HCT116 (cell line): ENCODE results near the gene LDLRAD4. TPM values are rescaled to one million over a fixed set of nuclear protein-coding genes. Genes with fewer than 3 reads are reported as not detected.

Experiments used
- ATAC-seq: fragments of 200-7000 bp; cut with Tn5 transposase; 2 replicates; pipeline ENCODE4 v1.9.1; 2020; ENCODE audit warnings: mild to moderate bottlenecking, moderate library complexity
- BruUV-seq: library from RNA; stranded (reverse); fragments of 400-500 nt; replicated peaks from 2 replicates; lab custom pipeline; 2021; lab: Mats Ljungman, UMichigan
- CTCF ChIA-PET: fragments of 300-600 bp; sonication (Branson Sonifier 250); formaldehyde crosslinking; loops from one replicate; lab custom pipeline; 2021; ENCODE audit warnings: antibody characterized with exemption; lab: Charles Lee
- POLR2A ChIA-PET: fragments of 300-600, 350-600 bp; sonication (Branson Sonifier 250); formaldehyde crosslinking; loops from one replicate; lab custom pipeline; 2021; ENCODE audit warnings: antibody characterized with exemption; lab: Charles Lee
- RAD21 ChIA-PET, 2 experiments: fragments of 300-600 bp; sonication (Branson Sonifier 250); formaldehyde crosslinking; loops; one replicate each; lab custom pipeline; 2023; ENCODE audit warnings: low total read pairs in 2 of 2; ENCODE audit not compliant: uncharacterized antibody in 2 of 2, unreplicated experiment in 2 of 2, low non-redundant PET in 1 of 2; lab: Charles Lee
- DNase-seq: peaks from one replicate; pipeline ENCODE4 v3.0.0-alpha.2; 2010; ENCODE audit warnings: low read depth, low spot score
- H2AFZ ChIP-seq: fragments of 200-600 bp; shearing (Covaris generic), sonication (generic); 2 replicates; pipeline ENCODE4 v1.6.1; 2017; ENCODE audit warnings: low read depth, mixed run types, mixed read lengths, antibody characterized with exemption, low read length; ENCODE audit not compliant: poor library complexity, severe bottlenecking
- H3K27ac ChIP-seq: 2 replicates; pipeline ENCODE4 v1.5.1; 2012; ENCODE audit warnings: low read depth, low read length
- H3K27me3 ChIP-seq: fragments of 200-600 bp; sonication (generic); 2 replicates; pipeline ENCODE4 v1.6.1; 2016; ENCODE audit warnings: mixed run types, low read length, mixed read lengths; ENCODE audit not compliant: insufficient read depth
- H3K36me3 ChIP-seq, 2 experiments: fragments of 200-500 bp in 1 of 2; fragments of 200-600 bp in 1 of 2; sonication (Bioruptor generic) in 1 of 2; sonication (generic) in 1 of 2; 2 replicates each; pipeline versions ENCODE4 v1.5.1 to v1.6.1; 2014 to 2016; ENCODE audit warnings: low read length in 2 of 2, inconsistent platforms in 1 of 2, mixed read lengths in 1 of 2, mixed run types in 1 of 2; ENCODE audit not compliant: insufficient read depth in 2 of 2, control insufficient read depth in 1 of 2
- H3K4me1 ChIP-seq, 2 experiments: fragments of 200-600 bp in 1 of 2; sonication (generic) in 1 of 2; 2 replicates each; pipeline versions ENCODE4 v1.5.1 to v1.6.1; 2012 to 2017; ENCODE audit warnings: low read length in 2 of 2, inconsistent platforms in 1 of 2, mild to moderate bottlenecking in 1 of 2, mixed read lengths in 1 of 2, mixed run types in 1 of 2, moderate library complexity in 1 of 2; ENCODE audit not compliant: insufficient read depth in 2 of 2, control insufficient read depth in 1 of 2
- H3K4me2 ChIP-seq: fragments of 200-600 bp; sonication (generic); 2 replicates; pipeline ENCODE4 v1.6.1; 2017; ENCODE audit warnings: mixed run types, low read length, mixed read lengths
- H3K4me3 ChIP-seq, 2 experiments: fragments of 200-600 bp in 1 of 2; sonication (generic) in 1 of 2; replicated peaks in 1 of 2; 2 replicates each; pipeline ENCODE4 v1.5.1; 2011 to 2016; ENCODE audit warnings: low read length in 2 of 2, control low read depth in 1 of 2, low read depth in 1 of 2, mild to moderate bottlenecking in 1 of 2, mixed read lengths in 1 of 2, mixed run types in 1 of 2
- H3K79me2 ChIP-seq: fragments of 200-600 bp; sonication (generic); 2 replicates; pipeline ENCODE4 v1.6.1; 2017; ENCODE audit warnings: mild to moderate bottlenecking, mixed run types, low read length, moderate library complexity, mixed read lengths; ENCODE audit not compliant: insufficient read depth
- H3K9ac ChIP-seq: fragments of 200-600 bp; sonication (generic); 2 replicates; pipeline ENCODE4 v1.6.1; 2016; ENCODE audit warnings: low read length, mixed read lengths
- H3K9me2 ChIP-seq: fragments of 200-600 bp; sonication (generic), shearing (Covaris generic); 2 replicates; pipeline ENCODE4 v1.6.1; 2017; ENCODE audit warnings: mixed run types, mild to moderate bottlenecking, moderate library complexity; ENCODE audit not compliant: insufficient read depth
- H3K9me3 ChIP-seq, 2 experiments: fragments of 200-500 bp in 1 of 2; fragments of 200-600 bp in 1 of 2; sonication (Bioruptor generic) in 1 of 2; sonication (generic) in 1 of 2; 2 replicates each; pipeline ENCODE4 v1.6.1; 2014 to 2017; ENCODE audit warnings: low read length in 2 of 2, mixed read lengths in 2 of 2, inconsistent platforms in 1 of 2, low read depth in 1 of 2, mild to moderate bottlenecking in 1 of 2, mixed run types in 1 of 2, moderate library complexity in 1 of 2; ENCODE audit not compliant: control insufficient read depth in 1 of 2, insufficient read depth in 1 of 2
- H4K20me1 ChIP-seq: fragments of 200-600 bp; sonication (generic), shearing (Covaris generic); 2 replicates; pipeline ENCODE4 v1.6.1; 2017; ENCODE audit warnings: mixed run types, mild to moderate bottlenecking, moderate library complexity; ENCODE audit not compliant: insufficient read depth
- CBX3 ChIP-seq: IDR thresholded peaks from 2 replicates; pipeline ENCODE4 v1.6.1; 2012; ENCODE audit warnings: low read depth
- EGR1 ChIP-seq: IDR thresholded peaks from 2 replicates; pipeline ENCODE4 v1.6.1; 2012; ENCODE audit warnings: low read depth
- ELF1 ChIP-seq: IDR thresholded peaks from 2 replicates; pipeline ENCODE4 v1.6.1; 2012; ENCODE audit warnings: low read depth, borderline replicate concordance
- EZH2 ChIP-seq: fragments of 200-600 bp; sonication (generic); IDR thresholded peaks from 2 replicates; pipeline ENCODE4 v1.6.1; 2017; ENCODE audit warnings: antibody characterized with exemption, mixed run types
- EZH2phosphoT487 ChIP-seq: fragments of 200-600 bp; IDR thresholded peaks from 2 replicates; pipeline ENCODE4 v1.6.1; 2018; ENCODE audit warnings: antibody characterized with exemption, borderline replicate concordance
- JUND ChIP-seq: IDR thresholded peaks from 2 replicates; pipeline ENCODE4 v1.6.1; 2012
- POLR2AphosphoS5 ChIP-seq: IDR thresholded peaks from 2 replicates; pipeline ENCODE4 v1.6.1; 2011; ENCODE audit warnings: mild to moderate bottlenecking, low read depth, low read length, moderate library complexity
- RAD21 ChIP-seq: IDR thresholded peaks from 2 replicates; pipeline ENCODE4 v1.6.1; 2012; ENCODE audit warnings: low read depth, mild to moderate bottlenecking
- REST ChIP-seq: IDR thresholded peaks from 2 replicates; pipeline ENCODE4 v1.6.1; 2012; ENCODE audit warnings: low read depth
- SRF ChIP-seq: IDR thresholded peaks from 2 replicates; pipeline ENCODE4 v1.6.1; 2012; ENCODE audit warnings: low read depth
- TCF7L2 ChIP-seq: IDR thresholded peaks from 2 replicates; pipeline ENCODE4 v1.7.0; 2011; ENCODE audit warnings: borderline replicate concordance, inconsistent platforms; ENCODE audit not compliant: insufficient read depth, insufficient read length; ENCODE audit errors: extremely low read depth
- YY1 ChIP-seq: IDR thresholded peaks from 2 replicates; pipeline ENCODE4 v1.6.1; 2011; ENCODE audit warnings: low read length, low read depth, moderate library complexity, mild to moderate bottlenecking; ENCODE audit not compliant: insufficient replicate concordance; ENCODE audit errors: extremely low read depth
- ZFX ChIP-seq: fragments of 450-650 bp; IDR thresholded peaks from 2 replicates; pipeline ENCODE4 v1.6.1; 2017
- intact Hi-C: fragments of 100-400 bp; cut with micrococcal nuclease; formaldehyde crosslinking; loops from 2 replicates; pipeline ENCODE4 v1.10.0; 2022
- total RNA-seq: library from RNA; stranded (reverse); gene quantifications from one replicate; pipeline ENCODE4 v1.2.1, GENCODE V29; 2021; ENCODE audit not compliant: unreplicated experiment
- TF ChIP-seq, protein P1 (sequence below): IDR thresholded peaks from 2 replicates; pipeline ENCODE4 v1.6.1; 2012
- TF ChIP-seq, protein P2 (sequence below): IDR thresholded peaks from 2 replicates; pipeline ENCODE4 v1.6.1; 2012

The LDLRAD4 gene
- total RNA-seq, 1 experiment from 2014 or later = 1.2 TPM

DNA sequence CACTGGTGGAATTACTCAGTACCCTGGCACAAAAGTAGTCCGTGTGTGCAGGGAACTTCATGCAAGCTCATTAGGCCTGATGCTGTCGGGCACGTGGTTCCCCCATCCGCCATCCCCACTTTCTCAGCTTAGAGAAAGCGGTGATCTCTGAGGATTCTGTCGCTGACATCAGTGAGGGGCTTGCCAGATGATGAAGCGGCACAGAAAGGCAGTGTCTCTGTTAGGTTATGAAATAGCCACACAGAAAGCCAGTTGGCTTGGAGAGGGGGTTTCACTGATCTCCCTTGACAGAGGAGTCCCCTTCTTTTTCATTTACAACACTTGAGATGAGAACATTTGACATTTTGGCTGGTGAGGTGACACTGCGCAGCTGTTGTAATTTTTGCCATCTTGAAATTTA, 328.1 kb downstream of the LDLRAD4 start:
- H3K9ac ChIP-seq = no peak overlapping the region
- no peaks in the 10 kb centered on the region for H3K36me3 ChIP-seq
- no peak overlapping the region for H3K27ac ChIP-seq
- no peak for ATAC-seq
- H2AFZ ChIP-seq = no peak overlapping the region
- no peaks in the 10 kb centered on the region for H3K9me2 ChIP-seq
- no TSS peak for BruUV-seq
- ChIA-PET CTCF (no interaction called here), RAD21 (no interaction called here), POLR2A (no interaction called here)
- intact Hi-C loops = no loop called here
- H3K27me3 ChIP-seq = no peaks in the 10 kb centered on the region
- H3K4me2 ChIP-seq = no peak overlapping the region
- H3K4me3 ChIP-seq = no peak overlapping the region
- H3K4me1 ChIP-seq = no peaks in the 10 kb centered on the region
- H4K20me1 ChIP-seq = no peaks in the 10 kb centered on the region
- TF ChIP-seq EGR1 (no peak), ZFX (no peak), EZH2phosphoT487 (no peak), ELF1 (no peak), YY1 (no peak), REST (no peak), POLR2AphosphoS5 (no peak), RAD21 (no peak), EZH2 (no peak), CBX3 (no peak), TCF7L2 (no peak), SRF (no peak), JUND (no peak)
- TF ChIP-seq, protein P1, sequence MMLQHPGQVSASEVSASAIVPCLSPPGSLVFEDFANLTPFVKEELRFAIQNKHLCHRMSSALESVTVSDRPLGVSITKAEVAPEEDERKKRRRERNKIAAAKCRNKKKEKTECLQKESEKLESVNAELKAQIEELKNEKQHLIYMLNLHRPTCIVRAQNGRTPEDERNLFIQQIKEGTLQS = no peak
- TF ChIP-seq, protein P2, sequence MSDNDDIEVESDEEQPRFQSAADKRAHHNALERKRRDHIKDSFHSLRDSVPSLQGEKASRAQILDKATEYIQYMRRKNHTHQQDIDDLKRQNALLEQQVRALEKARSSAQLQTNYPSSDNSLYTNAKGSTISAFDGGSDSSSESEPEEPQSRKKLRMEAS = no peak
- H3K79me2 ChIP-seq = no peaks in the 10 kb centered on the region
- DNase-seq = no peak
- H3K9me3 ChIP-seq = no peaks in the 10 kb centered on the region
